HCT116 (cell line): ENCODE data around the gene SMG9. TPM values are rescaled to one million over a fixed set of nuclear protein-coding genes. Genes with fewer than 3 reads are reported as not detected.

Source experiments
- ATAC-seq: fragments of 200-7000 bp; cut with Tn5 transposase; 2 replicates; pipeline ENCODE4 v1.9.1; 2020; ENCODE audit warnings: mild to moderate bottlenecking, moderate library complexity
- BruUV-seq: library from RNA; stranded (reverse); fragments of 400-500 nt; replicated peaks from 2 replicates; lab custom pipeline; 2021; lab: Mats Ljungman, UMichigan
- CTCF ChIA-PET: fragments of 300-600 bp; sonication (Branson Sonifier 250); formaldehyde crosslinking; loops from one replicate; lab custom pipeline; 2021; ENCODE audit warnings: antibody characterized with exemption; lab: Charles Lee
- POLR2A ChIA-PET: fragments of 300-600, 350-600 bp; sonication (Branson Sonifier 250); formaldehyde crosslinking; loops from one replicate; lab custom pipeline; 2021; ENCODE audit warnings: antibody characterized with exemption; lab: Charles Lee
- RAD21 ChIA-PET, 2 experiments: fragments of 300-600 bp; sonication (Branson Sonifier 250); formaldehyde crosslinking; loops; one replicate each; lab custom pipeline; 2023; ENCODE audit warnings: low total read pairs in 2 of 2; ENCODE audit not compliant: uncharacterized antibody in 2 of 2, unreplicated experiment in 2 of 2, low non-redundant PET in 1 of 2; lab: Charles Lee
- DNase-seq: peaks from one replicate; pipeline ENCODE4 v3.0.0-alpha.2; 2010; ENCODE audit warnings: low read depth, low spot score
- H2AFZ ChIP-seq: fragments of 200-600 bp; shearing (Covaris generic), sonication (generic); 2 replicates; pipeline ENCODE4 v1.6.1; 2017; ENCODE audit warnings: low read depth, mixed run types, mixed read lengths, antibody characterized with exemption, low read length; ENCODE audit not compliant: poor library complexity, severe bottlenecking
- H3K27ac ChIP-seq: 2 replicates; pipeline ENCODE4 v1.5.1; 2012; ENCODE audit warnings: low read depth, low read length
- H3K27me3 ChIP-seq: fragments of 200-600 bp; sonication (generic); 2 replicates; pipeline ENCODE4 v1.6.1; 2016; ENCODE audit warnings: mixed run types, low read length, mixed read lengths; ENCODE audit not compliant: insufficient read depth
- H3K36me3 ChIP-seq, 2 experiments: fragments of 200-500 bp in 1 of 2; fragments of 200-600 bp in 1 of 2; sonication (Bioruptor generic) in 1 of 2; sonication (generic) in 1 of 2; 2 replicates each; pipeline versions ENCODE4 v1.5.1 to v1.6.1; 2014 to 2016; ENCODE audit warnings: low read length in 2 of 2, inconsistent platforms in 1 of 2, mixed read lengths in 1 of 2, mixed run types in 1 of 2; ENCODE audit not compliant: insufficient read depth in 2 of 2, control insufficient read depth in 1 of 2
- H3K4me1 ChIP-seq, 2 experiments: fragments of 200-600 bp in 1 of 2; sonication (generic) in 1 of 2; 2 replicates each; pipeline versions ENCODE4 v1.5.1 to v1.6.1; 2012 to 2017; ENCODE audit warnings: low read length in 2 of 2, inconsistent platforms in 1 of 2, mild to moderate bottlenecking in 1 of 2, mixed read lengths in 1 of 2, mixed run types in 1 of 2, moderate library complexity in 1 of 2; ENCODE audit not compliant: insufficient read depth in 2 of 2, control insufficient read depth in 1 of 2
- H3K4me2 ChIP-seq: fragments of 200-600 bp; sonication (generic); 2 replicates; pipeline ENCODE4 v1.6.1; 2017; ENCODE audit warnings: mixed run types, low read length, mixed read lengths
- H3K4me3 ChIP-seq, 2 experiments: fragments of 200-600 bp in 1 of 2; sonication (generic) in 1 of 2; replicated peaks in 1 of 2; 2 replicates each; pipeline ENCODE4 v1.5.1; 2011 to 2016; ENCODE audit warnings: low read length in 2 of 2, control low read depth in 1 of 2, low read depth in 1 of 2, mild to moderate bottlenecking in 1 of 2, mixed read lengths in 1 of 2, mixed run types in 1 of 2
- H3K79me2 ChIP-seq: fragments of 200-600 bp; sonication (generic); 2 replicates; pipeline ENCODE4 v1.6.1; 2017; ENCODE audit warnings: mild to moderate bottlenecking, mixed run types, low read length, moderate library complexity, mixed read lengths; ENCODE audit not compliant: insufficient read depth
- H3K9ac ChIP-seq: fragments of 200-600 bp; sonication (generic); 2 replicates; pipeline ENCODE4 v1.6.1; 2016; ENCODE audit warnings: low read length, mixed read lengths
- H3K9me2 ChIP-seq: fragments of 200-600 bp; sonication (generic), shearing (Covaris generic); 2 replicates; pipeline ENCODE4 v1.6.1; 2017; ENCODE audit warnings: mixed run types, mild to moderate bottlenecking, moderate library complexity; ENCODE audit not compliant: insufficient read depth
- H3K9me3 ChIP-seq, 2 experiments: fragments of 200-500 bp in 1 of 2; fragments of 200-600 bp in 1 of 2; sonication (Bioruptor generic) in 1 of 2; sonication (generic) in 1 of 2; 2 replicates each; pipeline ENCODE4 v1.6.1; 2014 to 2017; ENCODE audit warnings: low read length in 2 of 2, mixed read lengths in 2 of 2, inconsistent platforms in 1 of 2, low read depth in 1 of 2, mild to moderate bottlenecking in 1 of 2, mixed run types in 1 of 2, moderate library complexity in 1 of 2; ENCODE audit not compliant: control insufficient read depth in 1 of 2, insufficient read depth in 1 of 2
- H4K20me1 ChIP-seq: fragments of 200-600 bp; sonication (generic), shearing (Covaris generic); 2 replicates; pipeline ENCODE4 v1.6.1; 2017; ENCODE audit warnings: mixed run types, mild to moderate bottlenecking, moderate library complexity; ENCODE audit not compliant: insufficient read depth
- CBX3 ChIP-seq: IDR thresholded peaks from 2 replicates; pipeline ENCODE4 v1.6.1; 2012; ENCODE audit warnings: low read depth
- ELF1 ChIP-seq: IDR thresholded peaks from 2 replicates; pipeline ENCODE4 v1.6.1; 2012; ENCODE audit warnings: low read depth, borderline replicate concordance
- EZH2 ChIP-seq: fragments of 200-600 bp; sonication (generic); IDR thresholded peaks from 2 replicates; pipeline ENCODE4 v1.6.1; 2017; ENCODE audit warnings: antibody characterized with exemption, mixed run types
- POLR2A ChIP-seq: IDR thresholded peaks from 2 replicates; pipeline ENCODE4 v1.7.0; 2011; ENCODE audit warnings: borderline replicate concordance; ENCODE audit not compliant: insufficient read depth, insufficient read length; ENCODE audit errors: extremely low read depth
- RAD21 ChIP-seq: IDR thresholded peaks from 2 replicates; pipeline ENCODE4 v1.6.1; 2012; ENCODE audit warnings: low read depth, mild to moderate bottlenecking
- REST ChIP-seq: IDR thresholded peaks from 2 replicates; pipeline ENCODE4 v1.6.1; 2012; ENCODE audit warnings: low read depth
- SIN3A ChIP-seq: IDR thresholded peaks from 2 replicates; pipeline ENCODE4 v1.6.1; 2012; ENCODE audit warnings: low read depth
- SP1 ChIP-seq: IDR thresholded peaks from 2 replicates; pipeline ENCODE4 v1.6.1; 2012; ENCODE audit warnings: low read depth
- TCF7L2 ChIP-seq: IDR thresholded peaks from 2 replicates; pipeline ENCODE4 v1.7.0; 2011; ENCODE audit warnings: borderline replicate concordance, inconsistent platforms; ENCODE audit not compliant: insufficient read depth, insufficient read length; ENCODE audit errors: extremely low read depth
- intact Hi-C: fragments of 100-400 bp; cut with micrococcal nuclease; formaldehyde crosslinking; loops from 2 replicates; pipeline ENCODE4 v1.10.0; 2022
- total RNA-seq: library from RNA; stranded (reverse); gene quantifications from one replicate; pipeline ENCODE4 v1.2.1, GENCODE V29; 2021; ENCODE audit not compliant: unreplicated experiment

SMG9 gene
- total RNA-seq, 1 experiment from 2014 or later = 80.2 TPM

GRCh38 chr19:43769256-43769655 lies 14.5 kb upstream of the SMG9 start:
- no peak for TF ChIP-seq ELF1
- TF ChIP-seq CBX3 = no peak
- no peak for TF ChIP-seq POLR2A
- TF ChIP-seq SP1 = no peak
- TF ChIP-seq SIN3A = no peak
- TF ChIP-seq REST = no peak
- no peak for TF ChIP-seq TCF7L2
- no peak for TF ChIP-seq RAD21
- TF ChIP-seq EZH2 = no peak
- CTCF ChIA-PET = interaction anchor here (1.5 to 4.5 kb wide), 3 partner anchors 11 to 16 kb away, joined by 5 to 46 read pairs (median 10); partner anchors contain the start of genes KCNN4 and SMG9
- Histone ChIP-seq H3K79me2 (peaks cover 21% of the 10 kb centered on the region; the same call in 1 of the 2 replicates), H3K9me2 (no peaks in the 10 kb centered on the region), H2AFZ (no peak overlapping the region), H4K20me1 (no peaks in the 10 kb centered on the region), H3K36me3 (peaks cover 36 to 67% of the 10 kb centered on the region in 2 experiments), H3K9ac (no peak overlapping the region), H3K27me3 (no peaks in the 10 kb centered on the region), H3K4me3 (no peak overlapping the region), H3K4me1 (peaks cover 28 to 44% of the 10 kb centered on the region in 2 experiments), H3K27ac (no peak overlapping the region), H3K9me3 (no peaks in the 10 kb centered on the region), H3K4me2 (no peak overlapping the region)
- DNase-seq = no peak
- RAD21 ChIA-PET = no interaction called here
- POLR2A ChIA-PET = no interaction called here
- BruUV-seq = no TSS peak
- intact Hi-C loops = no loop called here
- ATAC-seq = no peak
